AG10803 (cell line): Measurements from ENCODE around the gene FAM151A.

Source experiments
- DNase-seq: peaks from one replicate; pipeline ENCODE4 v3.0.0; 2010; ENCODE audit warnings: low read depth
- H3K4me3 ChIP-seq: 2 replicates; pipeline ENCODE4 v1.5.1; 2011; ENCODE audit warnings: mild to moderate bottlenecking, low read length, control low read depth
- CTCF ChIP-seq: conservative IDR thresholded peaks from 2 replicates; pipeline ENCODE4 v1.5.1; 2011; ENCODE audit warnings: mild to moderate bottlenecking, low read length, control low read depth, inconsistent platforms

Gene FAM151A

GRCh38 chr1:54627196-54627595 is 3.9 kb upstream of the FAM151A start:
- H3K4me3 ChIP-seq = no peak overlapping the region
- no peak for TF ChIP-seq CTCF
- DNase-seq = no peak

GRCh38 chr1:54624466-54625464 is 1.4 kb upstream of the FAM151A start:
- TF ChIP-seq CTCF = no peak
- no peak for DNase-seq
- no peak overlapping the region for H3K4me3 ChIP-seq

GRCh38 chr1:54619749-54620148 is 3.6 kb downstream of the FAM151A start:
- H3K4me3 ChIP-seq = no peak overlapping the region
- no peak for DNase-seq
- TF ChIP-seq CTCF = no peak

DNA sequence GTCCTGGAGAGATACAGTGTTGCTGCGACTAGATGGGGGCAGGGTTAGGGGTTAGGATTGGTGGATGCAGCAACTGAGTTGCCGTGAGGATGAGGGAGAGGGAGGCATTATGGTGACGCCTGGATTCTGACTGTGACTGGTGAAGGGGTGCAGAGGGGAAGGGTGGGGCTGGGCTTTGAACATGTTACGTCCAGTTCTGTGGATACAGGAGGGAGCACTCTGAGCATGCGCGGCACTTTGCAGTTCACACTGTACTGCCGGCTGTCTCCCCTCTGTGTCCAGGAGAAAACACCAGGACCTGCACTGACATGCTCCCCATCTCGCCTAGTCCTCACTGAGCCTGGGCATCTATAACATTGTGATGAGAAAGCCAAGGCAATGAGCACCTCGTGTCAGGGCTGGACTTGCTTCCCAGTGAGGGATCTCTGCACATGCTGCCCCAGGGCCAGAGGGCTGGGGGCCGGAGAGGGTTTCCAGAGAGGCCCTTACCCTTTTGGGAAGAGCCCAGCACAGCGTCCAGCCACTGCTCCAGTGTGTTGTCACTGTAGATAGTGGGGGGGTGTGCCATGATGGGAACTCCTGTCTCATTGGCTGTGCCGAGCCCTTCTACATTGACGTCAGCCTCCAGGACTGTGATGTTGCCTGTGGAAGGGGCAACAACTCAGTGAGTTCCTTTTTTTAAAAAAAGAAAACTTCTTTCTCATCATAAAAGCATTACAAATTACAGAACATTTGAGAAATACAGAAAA is 7.6 kb downstream of the FAM151A start:
- no peak for DNase-seq
- no peak for TF ChIP-seq CTCF
- H3K4me3 ChIP-seq = no peak overlapping the region

DNA sequence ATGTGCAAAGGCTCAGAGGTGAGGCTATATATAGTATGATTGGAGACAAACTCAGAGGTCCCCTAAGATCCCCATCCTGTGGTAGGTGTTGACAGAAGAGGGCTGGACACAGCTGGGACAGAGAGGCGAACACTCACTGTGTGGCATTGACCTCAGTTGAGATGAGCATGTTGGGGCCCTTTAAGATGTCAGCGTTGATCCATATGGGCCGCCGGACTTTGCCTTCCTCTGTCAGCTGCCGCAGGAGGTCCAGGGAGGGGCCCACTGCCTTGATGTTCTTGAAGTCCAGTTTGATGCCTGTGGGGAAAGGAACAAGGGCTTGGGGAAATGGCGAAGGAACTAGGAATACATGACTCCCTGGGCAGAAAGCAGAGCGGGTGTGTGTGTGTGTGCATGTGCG is 8.8 kb downstream of the FAM151A start:
- no peak for TF ChIP-seq CTCF

GRCh38 chr1:54614024-54614423 is 9.3 kb downstream of the FAM151A start:
- no peak for DNase-seq
- no peak overlapping the region for H3K4me3 ChIP-seq
- TF ChIP-seq CTCF = no peak

More for the DNA sequence above, 8.8 kb downstream of the FAM151A start:
- no peak overlapping the region for H3K4me3 ChIP-seq
- DNase-seq = no peak
